Activated T-cell treated with anti-CD3 and anti-CD28 coated beads, Interleukin-2, amount 50 U/mL, for 24 hours (primary cell): Measurements from ENCODE around the gene PPM1H.

Experiments
- DNase-seq: peaks from one replicate; pipeline ENCODE4 v3.0.0-alpha.2; 2020
- H3K27ac Mint-ChIP-seq: 2 replicates; pipeline ENCODE4 v1.8.0; 2020; ENCODE audit warnings: mild to moderate bottlenecking, mixed read lengths
- H3K27me3 Mint-ChIP-seq: 2 replicates; pipeline ENCODE4 v1.8.0; 2020; ENCODE audit warnings: mixed read lengths
- H3K36me3 Mint-ChIP-seq: 2 replicates; pipeline ENCODE4 v1.8.0; 2020; ENCODE audit warnings: low read depth, mixed read lengths
- H3K4me1 Mint-ChIP-seq: 2 replicates; pipeline ENCODE4 v1.8.0; 2020; ENCODE audit warnings: low read depth, mixed read lengths
- H3K4me3 Mint-ChIP-seq: 2 replicates; pipeline ENCODE4 v1.8.0; 2020; ENCODE audit warnings: mild to moderate bottlenecking, moderate library complexity, mixed read lengths
- H3K9me3 Mint-ChIP-seq: 2 replicates; pipeline ENCODE4 v1.8.0; 2020; ENCODE audit warnings: mixed read lengths

PPM1H gene

DNA sequence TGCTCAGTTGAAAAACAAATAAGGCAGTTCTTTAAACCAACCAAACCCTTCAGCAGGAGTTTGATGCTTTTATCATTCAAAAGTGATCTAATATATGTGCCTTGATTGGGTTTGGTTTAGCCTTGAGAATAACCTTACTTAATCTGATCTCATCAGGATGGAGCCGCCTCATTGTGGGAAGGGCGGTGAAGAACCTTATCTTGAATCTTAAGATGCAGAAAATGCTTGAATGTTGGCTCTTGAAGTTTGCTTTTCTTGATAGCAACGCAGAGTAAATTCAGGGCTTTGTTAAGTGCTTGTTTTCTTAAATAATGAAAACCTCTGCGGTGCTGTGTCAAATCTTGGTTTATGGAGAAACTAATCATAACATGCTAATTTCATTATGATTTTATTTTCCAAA is 330.1 kb downstream of the PPM1H start:
- peaks cover 29% of the 10 kb centered on the region for H3K36me3 Mint-ChIP-seq
- no peaks in the 10 kb centered on the region for H3K9me3 Mint-ChIP-seq
- no peak for DNase-seq
- H3K27ac Mint-ChIP-seq, result peak overlapping the region; percentile 99
- H3K27me3 Mint-ChIP-seq, result no peaks in the 10 kb centered on the region
- H3K4me3 Mint-ChIP-seq, result peak overlapping the region; percentile 84
- H3K4me1 Mint-ChIP-seq, result peaks cover 40% of the 10 kb centered on the region

- H3K4me3 Mint-ChIP-seq, result peak overlapping the region; percentile 84
- no peaks in the 10 kb centered on the region for H3K9me3 Mint-ChIP-seq
- DNase-seq, result no peak
- peak overlapping the region; percentile 99 for H3K27ac Mint-ChIP-seq
- H3K36me3 Mint-ChIP-seq, result peaks cover 29% of the 10 kb centered on the region
- H3K4me1 Mint-ChIP-seq, result peaks cover 40% of the 10 kb centered on the region
- H3K27me3 Mint-ChIP-seq, result no peaks in the 10 kb centered on the region
These were observed 330.6 kb downstream of the PPM1H start for GRCh38 chr12:62604373-62604772.

- peaks cover 40% of the 10 kb centered on the region for H3K4me1 Mint-ChIP-seq
- peaks cover 29% of the 10 kb centered on the region for H3K36me3 Mint-ChIP-seq
- no peaks in the 10 kb centered on the region for H3K27me3 Mint-ChIP-seq
- H3K9me3 Mint-ChIP-seq, result no peaks in the 10 kb centered on the region
- peak overlapping the region; percentile 84 for H3K4me3 Mint-ChIP-seq
- peak overlapping the region; percentile 99 for H3K27ac Mint-ChIP-seq
- DNase-seq, result no peak
These were observed 331.2 kb downstream of the PPM1H start for GRCh38 chr12:62603811-62604098.

- Mint-ChIP-seq H3K27me3 (no peaks in the 10 kb centered on the region), H3K27ac (peak overlapping the region; percentile 99), H3K9me3 (no peaks in the 10 kb centered on the region), H3K36me3 (peaks cover 29% of the 10 kb centered on the region), H3K4me3 (peak overlapping the region; percentile 84), H3K4me1 (peaks cover 40% of the 10 kb centered on the region)
- DNase-seq, result peak; percentile 91
These were observed 331.7 kb downstream of the PPM1H start for GRCh38 chr12:62603061-62603810.

DNA sequence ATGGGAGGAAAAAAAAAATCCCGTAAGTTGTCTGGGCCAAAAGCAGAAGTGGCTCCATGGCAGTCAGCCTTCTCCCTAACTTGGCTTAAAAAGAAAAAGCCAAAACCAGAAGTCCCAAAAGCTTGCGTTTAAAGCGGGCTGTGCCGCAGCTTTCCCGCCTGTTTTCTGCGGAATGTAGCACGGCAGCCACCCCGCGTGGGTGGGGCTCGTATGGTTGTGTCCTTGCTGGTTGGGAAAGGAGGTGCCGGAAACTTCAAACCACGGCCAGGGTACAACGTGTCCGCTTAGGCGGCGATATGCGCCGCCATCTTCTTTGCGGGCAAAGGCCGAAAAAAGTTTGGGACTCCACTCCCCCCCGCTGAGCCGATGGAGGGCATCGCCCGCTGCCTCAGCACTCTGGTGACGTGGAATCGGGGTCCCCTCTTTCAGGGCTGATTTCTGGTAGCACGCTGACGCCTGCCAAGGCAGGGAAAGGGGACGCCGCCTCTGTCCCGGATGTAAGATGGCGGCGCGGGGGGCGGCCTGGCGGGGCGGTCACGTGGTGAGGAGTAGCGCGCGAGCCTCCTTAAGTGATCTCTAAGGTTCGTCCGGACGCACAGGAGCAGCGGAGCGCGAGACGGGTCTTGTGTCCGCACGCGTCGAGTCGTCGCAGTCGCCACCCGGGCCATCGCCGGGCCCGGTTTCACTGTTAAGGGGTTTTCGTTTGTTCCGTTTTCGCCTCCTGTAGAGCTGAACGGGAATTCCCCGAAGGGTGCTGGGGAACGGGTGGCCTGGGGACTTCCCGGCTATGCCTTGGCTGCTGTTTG is 332.5 kb downstream of the PPM1H start:
- Mint-ChIP-seq H3K4me3 (peak overlapping the region; percentile 84), H3K27ac (peak overlapping the region; percentile 99), H3K4me1 (peaks cover 40% of the 10 kb centered on the region), H3K36me3 (peaks cover 29% of the 10 kb centered on the region), H3K27me3 (no peaks in the 10 kb centered on the region), H3K9me3 (no peaks in the 10 kb centered on the region)
- peak; percentile 94 for DNase-seq

DNA sequence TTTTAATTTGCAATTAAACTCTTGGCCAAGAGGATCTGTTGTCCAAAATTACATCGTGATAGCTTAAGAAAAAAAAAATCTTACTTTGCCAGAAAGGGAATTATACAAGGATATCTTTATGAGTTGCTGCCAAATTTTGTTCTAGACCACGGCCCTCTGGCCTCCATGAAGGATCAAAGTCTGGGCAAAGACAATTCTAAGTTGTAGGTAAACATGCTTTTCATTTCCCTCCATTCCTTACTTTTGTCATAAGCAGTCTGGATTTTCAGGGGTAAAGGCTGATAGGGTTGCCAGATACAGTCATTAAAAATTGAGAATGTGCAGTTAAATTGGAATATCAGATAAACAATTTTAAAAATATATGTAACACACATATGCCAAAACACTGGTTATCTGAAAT is 333.2 kb downstream of the PPM1H start:
- peak overlapping the region; percentile 84 for H3K4me3 Mint-ChIP-seq
- H3K4me1 Mint-ChIP-seq, result peaks cover 39% of the 10 kb centered on the region
- no peaks in the 10 kb centered on the region for H3K27me3 Mint-ChIP-seq
- H3K36me3 Mint-ChIP-seq, result peaks cover 29% of the 10 kb centered on the region
- H3K27ac Mint-ChIP-seq, result peak overlapping the region; percentile 99
- no peaks in the 10 kb centered on the region for H3K9me3 Mint-ChIP-seq
- DNase-seq, result no peak

DNA sequence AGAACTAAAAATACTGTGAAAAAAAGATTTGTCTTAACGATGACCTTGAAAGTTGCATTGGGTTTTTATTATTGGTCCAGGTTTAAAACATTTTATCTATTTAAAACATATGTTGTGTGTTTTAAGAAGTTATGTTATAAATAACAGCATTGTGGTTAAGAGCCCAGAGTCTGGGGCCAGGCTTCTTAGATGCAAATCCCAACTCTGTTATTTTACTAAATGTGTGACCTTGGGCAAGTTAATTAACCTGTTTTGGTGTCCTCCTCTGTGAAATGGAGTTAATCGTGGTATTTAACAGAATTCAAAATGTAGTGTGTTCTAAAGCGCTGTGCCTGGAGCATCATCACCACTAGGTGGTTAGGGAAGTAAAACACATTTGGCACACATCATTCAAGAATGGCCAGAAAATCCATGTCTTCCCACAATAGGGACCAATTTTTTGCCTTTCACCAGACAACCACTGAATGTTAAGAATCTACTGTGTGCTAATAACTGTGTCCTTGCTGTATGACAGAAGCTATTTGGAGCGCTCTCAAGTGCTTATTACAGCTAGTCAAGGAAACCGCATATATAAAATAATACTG is 335.0 kb downstream of the PPM1H start:
- Mint-ChIP-seq H3K9me3 (no peaks in the 10 kb centered on the region), H3K4me1 (peaks cover 24% of the 10 kb centered on the region), H3K4me3 (no peak overlapping the region), H3K27ac (no peak overlapping the region), H3K36me3 (peaks cover 15% of the 10 kb centered on the region), H3K27me3 (no peaks in the 10 kb centered on the region)
- DNase-seq, result no peak

DNA sequence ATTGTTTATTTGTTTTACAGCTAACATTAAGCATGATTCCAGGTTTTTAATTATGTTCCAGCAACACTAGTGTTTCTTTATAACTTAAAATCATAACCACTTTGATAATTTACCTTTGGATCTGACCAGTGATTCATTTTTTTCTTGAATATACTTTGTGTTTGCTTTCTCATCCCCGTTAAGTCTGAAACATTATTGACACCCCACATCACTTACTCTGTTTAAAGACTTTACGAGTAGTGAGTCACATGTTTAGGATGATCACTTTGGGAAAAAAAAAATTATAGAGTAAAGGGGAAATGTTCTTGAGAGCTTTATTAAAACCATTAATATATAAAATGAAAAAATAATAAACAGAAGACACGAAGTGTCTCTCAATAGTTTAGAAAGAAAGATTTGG is 336.1 kb downstream of the PPM1H start:
- Mint-ChIP-seq H3K27ac (no peak overlapping the region), H3K9me3 (no peaks in the 10 kb centered on the region), H3K4me1 (peaks cover 14% of the 10 kb centered on the region), H3K36me3 (peaks cover 7% of the 10 kb centered on the region), H3K4me3 (no peak overlapping the region), H3K27me3 (no peaks in the 10 kb centered on the region)
- no peak for DNase-seq

- Mint-ChIP-seq H3K27me3 (no peaks in the 10 kb centered on the region), H3K4me3 (no peak overlapping the region), H3K27ac (no peak overlapping the region), H3K36me3 (peaks cover 12% of the 10 kb centered on the region), H3K4me1 (peaks cover 14% of the 10 kb centered on the region), H3K9me3 (no peaks in the 10 kb centered on the region)
- no peak for DNase-seq
These were observed 337.7 kb downstream of the PPM1H start for GRCh38 chr12:62597253-62597652.
